H9 (cell line): ENCODE results near the gene LRIG1. TPM values are rescaled to one million over a fixed set of nuclear protein-coding genes. Genes with fewer than 3 reads are reported as not detected.
A peak's percentile ranks its signal among the peaks of the same experiment; 100 is the strongest.

Experiments used
- DNase-seq: peaks from one replicate; pipeline ENCODE4 v3.0.0-alpha.2; 2017
- H2AFZ ChIP-seq: one replicate; pipeline ENCODE4 v1.6.1; 2013; ENCODE audit warnings: mild to moderate bottlenecking, low read length, control low read depth, moderate library complexity
- H2AK5ac ChIP-seq: 2 replicates; pipeline ENCODE4 v1.6.1; 2013; ENCODE audit warnings: low read length, control low read depth, mixed read lengths; ENCODE audit not compliant: insufficient read length
- H2BK120ac ChIP-seq: one replicate; pipeline ENCODE4 v1.6.1; 2013; ENCODE audit warnings: low read depth, mild to moderate bottlenecking, low read length, control low read depth, inconsistent platforms; ENCODE audit not compliant: poor library complexity, severe bottlenecking
- H2BK12ac ChIP-seq: 2 replicates; pipeline ENCODE4 v1.6.1; 2013; ENCODE audit warnings: low read length, control low read depth, mixed read lengths, low read depth; ENCODE audit not compliant: insufficient read length
- H2BK15ac ChIP-seq: 2 replicates; pipeline ENCODE4 v1.6.1; 2013; ENCODE audit warnings: low read depth, low read length, control low read depth
- H2BK20ac ChIP-seq: one replicate; pipeline ENCODE4 v1.6.1; 2013; ENCODE audit warnings: low read depth, mild to moderate bottlenecking, low read length, control low read depth, inconsistent platforms; ENCODE audit not compliant: poor library complexity, severe bottlenecking
- H2BK5ac ChIP-seq: 2 replicates; pipeline ENCODE4 v1.6.1; 2013; ENCODE audit warnings: low read length, control low read depth, mixed read lengths; ENCODE audit not compliant: insufficient read length
- H3K14ac ChIP-seq: 2 replicates; pipeline ENCODE4 v1.6.1; 2013; ENCODE audit warnings: low read length, control low read depth; ENCODE audit not compliant: insufficient read depth
- H3K18ac ChIP-seq: 2 replicates; pipeline ENCODE4 v1.6.1; 2013; ENCODE audit warnings: low read depth, mild to moderate bottlenecking, mixed read lengths, low read length, control low read depth; ENCODE audit not compliant: insufficient read length
- H3K23ac ChIP-seq: 2 replicates; pipeline ENCODE4 v1.6.1; 2013; ENCODE audit warnings: low read length, control low read depth, mixed read lengths, low read depth; ENCODE audit not compliant: insufficient read length
- H3K23me2 ChIP-seq: 2 replicates; pipeline ENCODE4 v1.6.1; 2013; ENCODE audit warnings: low read depth, mild to moderate bottlenecking, mixed read lengths, low read length, control low read depth; ENCODE audit not compliant: insufficient read length, poor library complexity, severe bottlenecking
- H3K27ac ChIP-seq: 2 replicates; pipeline ENCODE4 v1.5.1; 2013; ENCODE audit warnings: low read length, control low read depth, mixed read lengths, low read depth; ENCODE audit not compliant: insufficient read length
- H3K27me3 ChIP-seq: 2 replicates; pipeline ENCODE4 v1.6.1; 2013; ENCODE audit warnings: low read length, control low read depth, inconsistent platforms; ENCODE audit not compliant: insufficient read depth
- H3K4ac ChIP-seq: 2 replicates; pipeline ENCODE4 v1.6.1; 2013; ENCODE audit warnings: low read depth, mild to moderate bottlenecking, control low read depth, inconsistent platforms, low read length, moderate library complexity
- H3K4me1 ChIP-seq: 2 replicates; pipeline ENCODE4 v1.6.1; 2013; ENCODE audit warnings: low read length, control low read depth, inconsistent platforms; ENCODE audit not compliant: insufficient read depth
- H3K4me2 ChIP-seq: 2 replicates; pipeline ENCODE4 v1.6.1; 2013; ENCODE audit warnings: low read length, control low read depth, mixed read lengths; ENCODE audit not compliant: insufficient read length, insufficient read depth
- H3K56ac ChIP-seq: 2 replicates; pipeline ENCODE4 v1.6.1; 2013; ENCODE audit warnings: low read depth, mild to moderate bottlenecking, mixed read lengths, low read length, control low read depth; ENCODE audit not compliant: insufficient read length
- H3K79me1 ChIP-seq: 2 replicates; pipeline ENCODE4 v1.6.1; 2013; ENCODE audit warnings: low read depth, mild to moderate bottlenecking, moderate library complexity, low read length, control low read depth, inconsistent platforms; ENCODE audit not compliant: insufficient read depth, poor library complexity, severe bottlenecking
- H3K79me2 ChIP-seq: 2 replicates; pipeline ENCODE4 v1.6.1; 2013; ENCODE audit warnings: low read length, control low read depth, inconsistent platforms; ENCODE audit not compliant: insufficient read depth
- H3K9ac ChIP-seq: 2 replicates; pipeline ENCODE4 v1.6.1; 2013; ENCODE audit warnings: low read length, control low read depth, mixed read lengths; ENCODE audit not compliant: insufficient read length; ENCODE audit errors: extremely low read depth
- H3K9me3 ChIP-seq: one replicate; pipeline ENCODE4 v1.6.1; 2013; ENCODE audit warnings: low read depth, low read length, inconsistent platforms; ENCODE audit not compliant: control insufficient read depth
- H3T11ph ChIP-seq: one replicate; pipeline ENCODE4 v1.6.1; 2013; ENCODE audit warnings: mild to moderate bottlenecking, low read length, control low read depth, inconsistent platforms
- H4K20me1 ChIP-seq: one replicate; pipeline ENCODE4 v1.6.1; 2013; ENCODE audit not compliant: control insufficient read depth, insufficient read length, insufficient read depth
- H4K5ac ChIP-seq: 2 replicates; pipeline ENCODE4 v1.6.1; 2013; ENCODE audit warnings: low read depth, mild to moderate bottlenecking, mixed read lengths, low read length, control low read depth; ENCODE audit not compliant: insufficient read length
- H4K8ac ChIP-seq: replicated peaks from 2 replicates; pipeline ENCODE4 v1.6.1; 2013; ENCODE audit warnings: low read length, control low read depth, mixed read lengths, low read depth; ENCODE audit not compliant: insufficient read length
- H4K91ac ChIP-seq: 2 replicates; pipeline ENCODE4 v1.6.1; 2013; ENCODE audit warnings: low read depth, mild to moderate bottlenecking, moderate library complexity, mixed read lengths, low read length, control low read depth; ENCODE audit not compliant: insufficient read length
- H3K27ac Mint-ChIP-seq, 3 experiments: 2 replicates in 2 of 3; 3 replicates in 1 of 3; pipeline ENCODE4 v1.8.0; 2020 to 2021; ENCODE audit warnings: mixed read lengths in 3 of 3, mild to moderate bottlenecking in 1 of 3, moderate library complexity in 1 of 3
- H3K27me3 Mint-ChIP-seq: 2 replicates; pipeline ENCODE4 v1.8.0; 2021; ENCODE audit warnings: low read depth, mild to moderate bottlenecking, moderate library complexity, mixed read lengths
- H3K36me3 Mint-ChIP-seq, 3 experiments: 2 replicates in 2 of 3; 3 replicates in 1 of 3; pipeline ENCODE4 v1.8.0; 2020 to 2021; ENCODE audit warnings: low read depth in 3 of 3, mixed read lengths in 3 of 3; ENCODE audit not compliant: insufficient read depth in 1 of 3
- H3K4me1 Mint-ChIP-seq, 2 experiments: 2 replicates each; pipeline ENCODE4 v1.8.0; 2020; ENCODE audit warnings: mixed read lengths in 2 of 2
- H3K4me3 Mint-ChIP-seq, 2 experiments: 2 replicates in 1 of 2; 3 replicates in 1 of 2; pipeline ENCODE4 v1.8.0; 2020 to 2021; ENCODE audit warnings: mild to moderate bottlenecking in 2 of 2, mixed read lengths in 2 of 2, moderate library complexity in 1 of 2
- H3K9me3 Mint-ChIP-seq, 2 experiments: 2 replicates in 1 of 2; 3 replicates in 1 of 2; pipeline ENCODE4 v1.8.0; 2020; ENCODE audit warnings: mild to moderate bottlenecking in 2 of 2, mixed read lengths in 2 of 2, moderate library complexity in 1 of 2
- WGBS: extraction: QIAGEN DNeasy Blood & Tissue Kit; methylation state at CpG from one replicate; pipeline ENCODE4 v1.1.7; 2013; ENCODE audit warnings: missing lambda C conversion rate, low lambda C conversion rate, mixed read lengths; ENCODE audit not compliant: insufficient read length; ENCODE audit errors: extremely low coverage; 5-methylcytosine and 5-hydroxymethylcytosine counted together
- total RNA-seq: library from RNA; stranded (reverse); gene quantifications from 2 replicates; pipeline ENCODE4 v1.2.1, GENCODE V29; 2021
- TF ChIP-seq, protein P1 (sequence below): fragments of 200-600 bp; sonication (generic); conservative IDR thresholded peaks from 3 replicates; pipeline ENCODE4 v1.8.0; 2021; ENCODE audit warnings: antibody characterized with exemption, mild to moderate bottlenecking

LRIG1 gene
- total RNA-seq, 1 experiment from 2014 or later: 70.3 TPM

DNA sequence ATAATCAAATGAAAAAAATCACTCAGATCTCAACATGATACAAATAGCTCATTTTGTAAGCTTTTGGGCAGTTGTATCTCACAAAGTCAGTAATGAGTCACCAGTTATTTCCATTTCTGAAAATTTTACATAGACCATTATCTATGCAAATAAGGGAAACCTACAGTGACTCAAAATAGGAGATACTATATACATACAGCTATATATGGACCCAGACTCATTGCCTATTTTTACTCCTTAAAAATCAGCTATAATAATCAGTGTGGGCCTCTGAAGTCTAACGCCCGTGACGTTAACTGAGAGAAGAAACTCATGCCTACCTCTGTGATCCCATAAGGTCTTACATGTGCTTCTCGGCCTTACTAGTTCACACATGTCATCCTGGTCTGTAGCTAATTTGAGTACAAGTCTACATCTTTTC lies 31.6 kb downstream of the LRIG1 start:
- H3K23me2 ChIP-seq: no peaks in the 10 kb centered on the region
- no peak overlapping the region for H2BK120ac ChIP-seq
- Mint-ChIP-seq H3K4me1 (peaks cover 43 to 64% of the 10 kb centered on the region in 2 experiments), H3K27me3 (no peaks in the 10 kb centered on the region), H3K27ac (peak overlapping the region in 1 of 3 experiments; percentile 86; a peak in 2 of 7 replicates), H3K4me3 (no peak overlapping the region), H3K9me3 (no peaks in the 10 kb centered on the region), H3K36me3 (peaks cover under 1 to 9% (median 5%) of the 10 kb centered on the region in 3 experiments; a peak in 5 of 7 replicates)
- H3T11ph ChIP-seq: no peak overlapping the region
- no peaks in the 10 kb centered on the region for H3K27me3 ChIP-seq
- H4K8ac ChIP-seq: no peak overlapping the region
- H2BK5ac ChIP-seq: no peak overlapping the region
- H2BK12ac ChIP-seq: no peak overlapping the region
- H3K4ac ChIP-seq: no peak overlapping the region
- TF ChIP-seq, protein P1, sequence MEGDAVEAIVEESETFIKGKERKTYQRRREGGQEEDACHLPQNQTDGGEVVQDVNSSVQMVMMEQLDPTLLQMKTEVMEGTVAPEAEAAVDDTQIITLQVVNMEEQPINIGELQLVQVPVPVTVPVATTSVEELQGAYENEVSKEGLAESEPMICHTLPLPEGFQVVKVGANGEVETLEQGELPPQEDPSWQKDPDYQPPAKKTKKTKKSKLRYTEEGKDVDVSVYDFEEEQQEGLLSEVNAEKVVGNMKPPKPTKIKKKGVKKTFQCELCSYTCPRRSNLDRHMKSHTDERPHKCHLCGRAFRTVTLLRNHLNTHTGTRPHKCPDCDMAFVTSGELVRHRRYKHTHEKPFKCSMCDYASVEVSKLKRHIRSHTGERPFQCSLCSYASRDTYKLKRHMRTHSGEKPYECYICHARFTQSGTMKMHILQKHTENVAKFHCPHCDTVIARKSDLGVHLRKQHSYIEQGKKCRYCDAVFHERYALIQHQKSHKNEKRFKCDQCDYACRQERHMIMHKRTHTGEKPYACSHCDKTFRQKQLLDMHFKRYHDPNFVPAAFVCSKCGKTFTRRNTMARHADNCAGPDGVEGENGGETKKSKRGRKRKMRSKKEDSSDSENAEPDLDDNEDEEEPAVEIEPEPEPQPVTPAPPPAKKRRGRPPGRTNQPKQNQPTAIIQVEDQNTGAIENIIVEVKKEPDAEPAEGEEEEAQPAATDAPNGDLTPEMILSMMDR: no peak
- peaks cover 68% of the 10 kb centered on the region for H3K79me2 ChIP-seq
- H3K9ac ChIP-seq: no peak overlapping the region
- H2BK20ac ChIP-seq: no peak overlapping the region
- no peak overlapping the region for H3K27ac ChIP-seq
- H3K18ac ChIP-seq: no peak overlapping the region
- H3K4me1 ChIP-seq: peaks cover 17% of the 10 kb centered on the region; the same call in 1 of the 2 replicates
- H4K91ac ChIP-seq: no peak overlapping the region
- no peaks in the 10 kb centered on the region for H4K20me1 ChIP-seq
- no peak overlapping the region for H2BK15ac ChIP-seq
- DNase-seq: no peak
- WGBS: no CpG with 5 or more reads among the region's 4 CpGs
- H3K23ac ChIP-seq: no peak overlapping the region
- no peaks in the 10 kb centered on the region for H3K9me3 ChIP-seq
- H2AK5ac ChIP-seq: no peak overlapping the region
- peaks cover 13% of the 10 kb centered on the region for H3K79me1 ChIP-seq
- H3K56ac ChIP-seq: no peak overlapping the region
- no peak overlapping the region for H3K14ac ChIP-seq
- H2AFZ ChIP-seq: no peak overlapping the region
- no peak overlapping the region for H4K5ac ChIP-seq
- no peak overlapping the region for H3K4me2 ChIP-seq
